Left renal cortex interstitium (tissue), 4 donors: Measurements from ENCODE around the gene NFKB2. TPM values are rescaled to one million over a fixed set of nuclear protein-coding genes. Genes with fewer than 3 reads are reported as not detected.

Experiments used
- DNase-seq, 4 donors: peaks; one replicate each; pipeline ENCODE4 v3.0.0-alpha.2; 2013; ENCODE audit warnings: low read depth in 4 of 4, low spot score in 2 of 4, missing footprints in 1 of 4
- polyA plus RNA-seq, 4 donors: library from polyadenylated mRNA; unstranded; fragments of 120-200 nt; gene quantifications; one replicate each; pipeline ENCODE4 v1.2.1, GENCODE V29; 2013; ENCODE audit not compliant: insufficient read length in 4 of 4

The NFKB2 gene
- polyA plus RNA-seq, 4 donors, result 16.8 to 22.7 (median 21.4) TPM

DNA sequence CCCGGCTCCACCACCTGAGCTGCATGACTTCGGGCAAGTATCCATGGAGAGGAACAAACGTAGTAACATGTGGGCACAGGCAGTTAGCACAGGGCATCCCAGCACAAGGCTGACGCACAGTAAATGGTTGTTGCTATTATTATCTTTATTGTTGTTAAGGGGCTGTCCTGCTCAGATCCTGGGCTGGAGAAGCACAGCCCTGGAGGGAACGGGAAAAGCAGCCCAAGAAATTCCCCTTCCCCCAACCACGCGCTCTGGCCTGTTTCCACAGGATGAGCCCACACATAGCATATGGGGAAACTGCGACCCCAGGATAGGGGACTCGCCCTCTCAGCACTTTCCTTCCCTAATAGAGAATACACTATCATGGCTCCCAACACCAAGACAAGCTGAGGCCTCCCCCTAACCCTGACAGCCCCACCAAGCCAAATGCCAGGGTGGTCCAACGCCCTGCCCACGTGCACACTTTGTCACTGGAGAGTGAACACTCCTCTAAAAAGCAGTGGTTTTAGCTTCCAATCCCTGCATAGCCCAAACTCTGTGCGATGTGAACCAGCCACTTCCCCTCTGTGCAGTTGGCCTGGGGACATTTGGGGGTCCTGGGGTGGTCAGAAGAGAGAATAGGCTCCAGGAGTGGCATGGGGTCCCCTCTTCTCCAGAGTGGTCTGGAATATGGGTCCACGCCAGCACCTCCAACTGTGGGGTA lies 12.1 kb downstream of the NFKB2 start:
- DNase-seq, result no peak

DNA sequence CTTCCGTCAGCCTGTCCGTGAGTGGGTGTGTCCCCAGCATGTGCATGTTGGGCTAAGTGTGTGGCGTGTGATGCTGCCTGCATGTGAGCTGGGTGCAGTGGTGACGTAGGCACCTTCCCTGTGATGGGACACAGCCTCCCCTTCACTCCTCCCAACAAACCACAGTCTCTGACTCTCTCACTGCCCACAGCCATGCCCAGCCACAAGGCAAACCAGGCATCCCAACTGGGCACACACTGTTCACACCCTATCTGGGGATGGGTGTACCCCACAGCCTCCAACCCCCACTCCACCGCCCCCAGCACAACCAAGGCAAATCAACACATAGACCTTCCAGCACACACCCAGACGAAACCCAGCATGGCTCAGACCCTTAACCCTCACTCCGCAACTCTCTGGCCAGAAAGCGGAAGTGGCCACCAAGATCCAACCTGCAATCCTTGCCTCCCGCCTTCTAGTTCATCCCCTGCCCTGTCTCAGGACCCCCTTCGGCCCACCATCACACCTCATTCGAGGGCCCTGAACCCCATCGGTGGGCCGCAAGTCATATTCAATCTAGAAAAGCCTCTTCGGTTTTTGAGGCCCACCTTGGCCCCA lies 12.7 kb downstream of the NFKB2 start:
- no peak for DNase-seq

DNA sequence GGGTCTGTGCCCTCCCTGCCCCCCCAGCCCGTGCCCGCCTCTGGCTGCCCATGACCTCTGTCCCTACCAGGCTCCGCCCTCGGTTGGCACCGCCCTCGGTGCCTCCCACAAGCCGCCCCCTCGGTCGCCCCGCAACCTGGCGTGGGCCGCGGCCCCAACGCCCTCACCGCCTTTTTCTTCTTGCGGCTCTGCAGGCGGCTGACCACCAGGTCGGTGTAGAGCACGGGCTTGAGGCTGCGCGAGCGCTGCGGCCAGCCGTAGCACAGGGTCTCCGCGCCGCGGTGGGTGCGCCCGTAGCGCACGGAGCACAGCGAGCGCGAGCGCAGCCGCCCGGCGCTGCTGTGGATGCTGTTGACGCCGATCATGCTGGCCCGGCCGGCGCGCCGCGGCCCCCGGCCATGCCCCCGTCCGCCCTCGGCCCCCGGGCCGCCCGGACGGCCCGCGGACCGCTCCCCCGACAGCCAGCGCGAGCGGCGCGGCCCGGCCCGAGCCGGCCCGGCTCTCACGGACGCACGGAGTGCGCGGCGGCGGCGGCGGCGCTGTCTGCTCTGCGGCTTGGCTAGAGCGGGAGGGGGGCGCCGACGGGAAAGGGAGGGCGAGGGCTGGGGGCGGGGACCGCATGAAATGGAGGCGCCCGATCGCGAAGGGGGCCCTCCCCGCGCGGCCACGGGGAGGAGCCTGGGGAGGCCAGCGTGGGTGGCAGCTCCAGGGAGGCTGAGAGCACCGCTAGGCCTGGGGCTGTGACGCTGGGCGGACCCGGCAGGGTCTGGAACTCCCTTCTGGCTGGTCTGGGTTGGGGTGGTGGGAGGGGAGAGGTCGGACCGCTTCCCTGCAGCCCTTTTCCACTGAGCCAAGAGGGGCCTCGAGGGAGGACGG lies 13.5 kb downstream of the NFKB2 start:
- no peak for DNase-seq

DNA sequence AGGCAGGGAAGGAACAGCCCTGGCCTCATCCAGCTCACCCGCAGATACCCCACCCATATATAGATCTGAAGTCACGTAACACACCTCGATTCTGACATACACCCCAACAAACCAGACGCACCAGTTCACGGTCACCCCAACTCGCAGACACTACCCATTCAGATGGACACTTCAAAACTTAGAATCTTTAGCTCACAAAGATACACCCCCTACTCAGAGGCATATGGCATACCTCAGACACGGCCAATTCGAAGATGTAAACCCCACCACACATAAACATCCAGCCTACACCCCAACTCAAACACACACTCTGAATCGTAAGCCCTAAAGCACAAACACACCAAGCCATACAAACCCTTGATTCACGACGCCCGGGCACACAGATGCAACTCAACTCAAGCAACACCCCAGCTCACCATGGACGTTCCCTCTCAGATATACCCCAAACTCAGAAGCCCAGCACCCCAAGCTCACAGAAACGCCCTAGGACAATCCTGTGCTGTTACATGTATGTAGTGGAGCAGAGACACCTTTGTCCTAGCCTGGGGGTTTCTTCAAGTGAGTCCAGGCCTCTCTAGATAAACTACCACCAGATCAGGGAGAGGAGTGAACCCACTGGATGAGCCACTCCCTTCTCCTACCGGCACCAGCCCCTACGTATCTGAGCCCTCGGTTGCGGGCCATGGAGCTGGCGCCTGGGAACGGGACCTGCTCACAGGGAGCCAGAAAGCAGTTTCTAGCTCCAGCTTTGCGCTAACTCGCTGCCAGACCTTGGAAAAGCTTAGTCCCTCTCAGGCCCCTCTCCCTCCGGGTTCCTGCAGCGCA lies 14.3 kb downstream of the NFKB2 start:
- no peak for DNase-seq

DNA sequence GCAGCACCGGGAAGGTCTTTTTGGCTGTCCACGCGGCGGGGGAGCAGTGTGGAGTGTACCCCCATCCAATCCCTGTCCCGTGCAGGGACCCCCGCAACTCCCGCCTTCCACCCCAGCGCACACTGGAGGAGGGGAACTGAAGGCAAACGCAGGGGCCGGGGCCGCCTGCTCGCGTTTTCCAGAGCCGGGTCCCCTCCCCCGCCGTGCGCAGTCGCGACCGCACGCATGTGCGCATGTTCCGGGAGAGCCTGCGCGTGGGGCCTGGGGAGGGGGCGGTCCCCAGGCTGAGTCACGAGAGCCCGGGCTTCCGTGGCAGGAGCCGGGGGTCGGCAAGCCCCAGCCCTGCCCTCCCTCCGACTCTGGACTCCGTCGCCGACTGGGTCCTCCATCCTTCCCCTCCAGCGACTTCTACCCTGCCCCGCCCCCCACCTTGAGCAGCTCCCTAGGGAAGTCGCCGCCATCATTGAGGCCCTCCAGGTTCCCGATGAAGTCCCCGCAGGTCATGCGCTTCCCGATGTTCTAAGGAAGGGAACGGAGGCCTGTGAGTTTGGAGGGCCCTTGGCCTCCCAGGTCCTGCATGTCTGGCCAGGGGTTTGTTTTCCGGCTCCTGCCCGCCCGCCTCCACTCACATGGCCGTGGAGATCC lies 15.0 kb downstream of the NFKB2 start:
- DNase-seq, result no peak

DNA sequence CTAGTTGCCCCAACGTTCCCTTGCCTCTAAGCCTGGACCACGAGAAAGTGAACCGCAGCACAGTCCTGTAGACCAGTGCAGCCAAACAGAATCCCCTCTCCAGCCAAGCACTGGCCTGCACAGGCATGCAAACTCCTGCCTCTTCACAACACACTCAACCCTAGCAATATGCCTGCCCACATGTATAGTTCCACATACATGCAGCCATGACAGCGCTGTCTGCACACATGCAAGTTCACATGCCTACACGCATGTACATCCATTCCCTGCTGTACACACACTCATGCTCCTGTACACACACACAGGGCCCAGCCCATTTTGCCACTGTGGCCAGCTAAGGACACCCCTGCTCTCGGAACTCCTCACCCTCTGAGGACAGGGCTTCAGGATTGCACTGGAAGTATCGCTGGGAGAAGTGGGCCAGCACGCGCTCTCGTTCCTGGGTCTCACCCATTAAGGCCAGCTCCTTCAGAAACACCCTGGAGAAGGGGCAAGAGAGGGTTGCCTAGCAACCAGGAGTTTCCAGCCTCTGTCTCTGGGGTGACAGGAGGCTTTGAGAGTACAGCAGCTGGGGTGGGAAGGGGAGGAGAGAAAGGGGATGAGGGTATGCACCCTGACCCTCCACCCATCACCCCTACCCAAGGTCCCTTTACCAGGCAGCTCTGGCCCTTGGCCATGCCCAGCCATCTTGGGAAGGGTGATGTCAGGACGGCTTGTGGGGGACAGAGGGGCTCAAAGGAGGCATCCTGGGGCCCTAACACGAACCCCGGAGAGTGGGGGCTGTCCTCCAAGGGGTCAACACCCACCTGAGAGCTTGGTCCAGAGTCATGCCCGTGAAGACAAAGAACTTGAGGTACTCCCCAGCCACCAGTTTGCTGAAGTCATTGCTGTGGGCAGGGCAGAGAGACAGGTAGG lies 16.1 kb downstream of the NFKB2 start:
- no peak for DNase-seq

DNA sequence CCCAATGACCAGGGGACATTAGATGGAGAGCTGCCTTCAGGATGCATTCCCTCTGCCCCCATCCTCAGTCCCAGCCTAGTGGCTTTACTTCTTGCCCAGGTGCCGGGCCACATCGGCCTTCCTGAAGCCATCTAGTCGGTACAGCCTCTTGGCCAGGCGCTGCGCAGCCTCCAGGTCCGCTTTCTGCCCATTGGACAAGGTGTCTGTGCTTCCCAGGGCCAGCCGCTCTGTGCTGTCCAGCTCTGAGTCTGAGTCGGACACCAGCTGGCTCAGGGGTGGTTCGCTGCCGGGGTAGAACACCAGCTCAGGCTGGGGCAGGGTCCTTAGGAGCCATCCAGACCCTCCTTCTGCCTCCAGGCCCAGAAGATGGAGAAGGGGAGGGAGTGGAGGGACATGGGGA lies 16.8 kb downstream of the NFKB2 start:
- no peak for DNase-seq

DNA sequence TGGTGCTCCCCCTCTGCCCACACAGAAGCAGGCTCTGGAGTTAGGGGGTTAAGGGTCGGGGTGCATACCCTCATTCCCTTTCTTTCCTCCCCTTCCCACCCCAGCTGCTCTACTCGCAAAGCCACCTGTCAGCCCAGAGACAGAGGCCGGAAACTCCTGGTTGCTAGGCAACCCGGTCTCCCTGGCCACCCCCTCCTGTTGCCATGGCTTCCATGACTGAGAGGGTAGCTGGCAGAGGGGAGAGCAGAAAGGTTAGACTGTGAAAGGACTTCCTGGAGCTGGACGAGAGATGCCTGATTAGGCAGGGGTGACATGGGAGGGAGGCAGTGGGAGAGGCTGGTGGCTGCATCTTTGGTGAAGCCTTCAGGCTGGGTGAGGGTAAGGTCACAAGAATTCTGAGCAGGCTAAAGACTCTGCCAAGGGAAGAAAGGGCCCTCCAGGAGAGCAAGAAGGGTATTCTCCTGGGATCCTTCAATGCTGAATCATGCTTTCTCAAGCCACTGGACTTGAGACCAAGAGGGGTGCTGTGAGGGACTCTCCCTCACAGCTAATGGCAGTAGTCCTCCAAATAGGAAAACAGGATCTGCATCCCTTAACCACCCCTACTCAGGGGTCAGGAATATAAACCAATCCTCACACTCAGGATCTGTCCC lies 17.7 kb downstream of the NFKB2 start:
- DNase-seq, result no peak

DNA sequence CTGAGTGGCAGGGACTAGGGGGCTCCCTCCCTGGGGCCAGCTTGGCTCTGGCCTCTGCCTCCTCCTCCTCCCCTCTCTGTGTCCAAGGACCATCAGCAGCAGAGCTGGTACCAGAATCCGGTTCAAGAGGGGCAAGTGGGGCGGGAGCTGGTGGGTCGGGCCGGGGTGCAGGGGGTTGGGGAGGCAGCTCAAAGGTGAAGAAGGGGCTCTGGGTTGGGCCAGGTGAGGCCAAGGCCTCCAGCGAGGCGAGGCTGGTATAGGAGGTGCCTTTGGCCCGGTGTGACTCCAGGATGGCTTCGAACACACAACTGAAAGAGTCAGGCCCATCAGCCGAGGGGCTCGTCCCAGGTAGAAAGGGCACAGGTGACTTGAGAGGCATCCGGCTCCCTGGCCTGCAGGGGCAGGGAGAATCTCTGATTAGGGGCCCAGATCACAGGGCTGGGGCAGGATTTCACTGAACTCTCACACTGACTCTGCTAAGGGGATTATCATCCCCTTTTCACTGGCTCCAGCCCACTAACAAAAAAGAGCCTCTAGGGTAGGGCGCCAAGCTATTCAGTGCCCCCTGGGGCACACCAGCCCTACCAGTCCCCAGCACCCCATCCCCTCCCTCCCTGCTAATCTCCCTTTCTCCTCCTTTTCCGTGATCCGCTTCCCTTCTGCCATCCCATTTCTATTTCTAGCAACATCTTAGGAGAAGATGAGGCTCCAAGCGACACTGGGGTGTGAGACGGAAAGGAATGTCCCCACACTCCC lies 18.5 kb downstream of the NFKB2 start:
- DNase-seq, result no peak

DNA sequence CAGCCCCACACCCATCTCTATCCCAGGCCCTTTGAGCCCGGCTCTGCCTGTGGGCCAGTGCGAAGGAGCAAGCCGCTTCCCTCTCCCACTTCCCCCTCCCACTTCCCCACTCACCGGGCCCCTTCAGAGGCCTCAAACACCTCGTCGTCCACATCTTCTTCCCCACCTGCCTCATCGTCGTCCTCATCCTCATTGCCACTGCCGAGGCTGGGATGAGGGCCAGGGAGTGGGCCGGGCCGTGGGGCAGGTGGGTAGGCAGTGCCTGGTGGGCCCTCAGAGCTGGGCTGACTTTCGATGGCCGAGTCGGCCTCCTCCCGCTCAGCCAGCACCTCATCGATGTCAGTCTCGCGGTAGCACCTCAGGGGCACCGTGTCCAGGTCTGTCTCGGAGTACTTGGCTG lies 19.2 kb downstream of the NFKB2 start:
- no peak for DNase-seq

DNA sequence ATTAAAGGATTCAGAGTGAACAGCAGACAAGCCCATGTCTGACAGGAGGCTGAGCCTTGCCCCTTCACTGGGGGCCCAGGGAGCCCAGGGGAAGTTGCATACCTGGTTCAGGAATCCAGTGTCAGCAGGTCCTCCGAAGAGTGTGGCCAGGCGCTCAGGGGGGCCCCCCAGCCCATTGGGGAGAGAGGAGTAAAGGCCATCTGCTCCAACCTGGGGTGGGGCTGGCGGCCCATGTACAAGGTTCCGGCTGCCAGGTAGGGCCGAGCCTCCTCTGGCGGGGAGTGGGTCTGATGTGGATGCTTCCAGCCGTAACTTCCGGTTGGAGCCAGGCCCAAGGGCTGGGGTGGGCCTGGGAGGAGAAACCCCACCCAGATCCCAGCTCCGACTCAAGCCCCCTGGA lies 20.8 kb downstream of the NFKB2 start:
- DNase-seq, result no peak

DNA sequence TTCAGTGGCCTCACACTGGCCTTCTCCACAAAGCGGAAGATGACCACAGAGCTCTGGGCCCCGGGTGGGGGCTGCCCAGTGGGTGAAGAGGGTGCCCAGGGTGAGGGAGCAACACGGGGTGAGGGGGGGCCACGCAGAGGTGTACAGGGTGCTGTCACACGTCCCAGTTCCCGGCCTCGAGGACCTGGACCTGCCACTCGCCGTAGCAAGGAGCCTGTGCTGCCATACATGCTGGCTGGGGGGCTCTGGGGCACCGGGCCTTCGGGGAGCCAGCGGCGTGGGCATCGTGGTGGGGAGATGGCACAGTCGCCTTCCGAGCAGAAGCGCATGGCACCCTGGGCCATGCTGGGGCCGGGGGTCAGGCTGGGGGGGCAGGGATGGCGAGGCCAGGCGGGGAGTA lies 21.2 kb downstream of the NFKB2 start:
- DNase-seq, result no peak

DNA sequence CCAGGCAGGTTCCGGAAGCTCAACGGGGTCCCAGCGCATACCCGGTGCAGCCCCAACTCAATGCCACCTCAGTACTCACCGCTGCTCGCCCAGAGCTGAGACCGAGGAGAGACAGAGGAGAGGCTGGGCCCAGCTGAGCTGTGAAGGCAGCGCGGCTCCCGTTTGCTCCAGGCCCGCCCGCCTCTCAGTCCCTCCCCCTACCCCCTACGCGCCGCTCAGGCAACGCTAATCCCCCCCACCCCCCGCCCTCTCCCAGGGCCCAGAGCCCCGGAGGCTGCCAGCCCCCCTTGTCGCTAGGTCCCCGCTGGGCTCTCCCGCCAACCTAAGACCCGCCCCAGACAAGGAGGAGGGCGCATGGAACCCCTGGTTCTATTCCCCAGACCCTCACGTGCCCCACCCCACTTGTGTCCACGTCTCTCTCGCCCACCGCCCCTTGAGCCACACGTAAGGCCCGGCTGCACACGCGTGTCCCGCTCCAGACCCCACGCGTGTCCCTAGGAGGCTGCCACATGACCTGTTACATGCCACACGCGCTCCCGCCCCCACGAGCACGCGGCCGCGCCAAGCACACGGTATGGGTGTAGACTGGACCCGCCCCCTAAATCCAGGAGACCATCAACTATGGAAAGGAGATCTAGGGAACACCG lies 23.2 kb downstream of the NFKB2 start, which contains the start of gene PSD:
PSD (minus strand) TSS at position 164 of the 647 bp plus-strand sequence. CDS start 1,747 bp downstream, outside the sequence.
- DNase-seq, result no peak

DNA sequence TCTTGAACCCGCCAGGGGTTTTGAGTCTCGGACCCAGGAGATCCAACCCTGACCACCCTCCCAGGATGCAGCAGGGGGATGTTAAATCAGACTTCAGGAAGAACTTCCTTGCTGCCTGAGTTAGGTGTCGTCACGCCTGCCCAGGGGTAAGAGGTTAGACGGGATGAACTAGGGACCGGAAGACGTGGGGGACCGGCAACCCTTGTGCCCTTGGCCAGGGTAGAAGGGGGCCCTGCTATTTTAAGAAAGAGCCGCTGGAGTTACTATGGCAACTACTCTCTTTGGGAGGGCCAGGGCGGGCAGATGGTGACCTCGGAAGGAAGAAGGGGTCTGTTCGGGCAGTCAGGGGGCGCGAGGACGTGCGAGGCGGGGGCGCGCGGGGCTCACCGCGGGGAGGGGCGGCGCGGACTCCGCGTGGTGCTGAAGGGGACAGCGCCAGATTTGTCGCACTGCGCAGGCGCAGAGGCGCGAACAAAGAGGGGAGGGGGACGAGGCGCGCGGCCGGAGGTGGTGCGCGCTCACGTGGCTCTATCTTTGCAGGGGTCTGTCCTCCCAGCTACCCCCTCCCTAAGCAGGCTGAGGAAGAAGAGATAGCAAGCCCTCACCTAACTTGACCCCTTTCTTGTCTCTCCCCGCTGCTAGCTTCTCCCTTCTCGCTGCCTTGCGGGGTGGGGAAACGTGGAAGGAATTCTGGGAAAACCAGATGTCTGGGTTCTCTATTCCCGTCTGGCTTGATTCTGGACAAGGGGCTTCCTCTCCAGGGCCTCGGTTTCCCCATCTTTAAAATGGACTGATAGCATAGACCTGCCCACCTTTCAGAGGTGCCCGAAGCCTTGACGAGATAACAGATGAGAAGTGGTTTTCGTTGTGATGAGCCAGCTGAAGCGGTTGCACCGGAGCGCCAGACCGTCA lies 24.0 kb downstream of the NFKB2 start:
- DNase-seq, result no peak

DNA sequence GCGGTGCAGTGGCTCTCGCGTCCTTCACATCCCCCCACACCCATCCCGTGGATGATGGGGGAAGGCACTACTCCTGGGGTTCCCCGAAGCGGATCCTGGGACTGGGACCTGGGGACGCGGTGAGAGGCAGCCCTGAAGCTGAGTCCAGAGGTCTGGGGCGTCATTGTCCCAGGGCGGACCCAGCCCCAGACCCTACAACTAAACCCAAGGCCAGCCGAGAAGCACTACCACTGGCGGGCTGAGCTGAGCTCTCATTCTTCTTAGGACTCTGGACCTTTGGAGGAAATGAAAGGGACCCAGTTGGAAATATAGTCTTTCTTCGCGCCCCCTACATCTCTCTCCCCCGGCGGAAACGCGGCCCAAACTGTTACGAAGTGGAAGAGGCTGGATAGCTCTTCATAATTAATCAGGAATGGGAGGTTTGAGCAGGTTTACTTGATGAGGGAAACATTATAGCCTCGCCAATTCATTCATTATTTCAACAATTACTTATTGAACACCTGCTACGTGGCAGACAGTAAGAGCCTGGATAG lies 24.7 kb downstream of the NFKB2 start:
- DNase-seq, result no peak
